IPS DF 4.7 (cell line): Measurements from ENCODE around the gene TOP3B.

Source experiments
- DNase-seq: peaks from one replicate; pipeline ENCODE4 v3.0.0-alpha.2; 2013; ENCODE audit warnings: low spot score; ENCODE audit errors: extremely low read depth

The TOP3B gene

GRCh38 chr22:21982338-21982965, at the start of gene TOP3B:
TOP3B (minus strand) TSS chr22:21982787; CDS start chr22:21975709, 7,078 bp downstream.
- no peak for DNase-seq

- DNase-seq: no peak
Measured at GRCh38 chr22:22031183-22031945, 48.8 kb upstream of the TOP3B start.

GRCh38 chr22:22030493-22031182, 48.1 kb upstream of the TOP3B start:
- no peak for DNase-seq

GRCh38 chr22:22027955-22028354, 45.4 kb upstream of the TOP3B start:
- no peak for DNase-seq

- no peak for DNase-seq
Measured at GRCh38 chr22:22026157-22026831, 43.7 kb upstream of the TOP3B start.

GRCh38 chr22:22025320-22026156, 43.0 kb upstream of the TOP3B start:
- DNase-seq: no peak

- no peak for DNase-seq
Measured at GRCh38 chr22:22024440-22024839, 41.9 kb upstream of the TOP3B start.

GRCh38 chr22:22023581-22024137, 41.1 kb upstream of the TOP3B start:
- no peak for DNase-seq

- no peak for DNase-seq
Measured at GRCh38 chr22:22022947-22023534, 40.5 kb upstream of the TOP3B start.

GRCh38 chr22:22022255-22022840, 39.8 kb upstream of the TOP3B start:
- no peak for DNase-seq

- no peak for DNase-seq
Measured at GRCh38 chr22:22021162-22021750, 38.7 kb upstream of the TOP3B start.

- no peak for DNase-seq
Measured at GRCh38 chr22:22020425-22020852, 37.9 kb upstream of the TOP3B start.

GRCh38 chr22:22019659-22020424, 37.3 kb upstream of the TOP3B start:
- no peak for DNase-seq

GRCh38 chr22:22018825-22019658, 36.5 kb upstream of the TOP3B start:
- no peak for DNase-seq

- DNase-seq: no peak
Measured at GRCh38 chr22:22015631-22016030, 33.0 kb upstream of the TOP3B start.

GRCh38 chr22:22014285-22014659, 31.7 kb upstream of the TOP3B start:
- DNase-seq: no peak

GRCh38 chr22:22013559-22014284, 31.1 kb upstream of the TOP3B start:
- no peak for DNase-seq
